Measurements from ENCODE around the gene EPB41. TPM values are rescaled to one million over a fixed set of nuclear protein-coding genes. Genes with fewer than 3 reads are reported as not detected.

The EPB41 gene
- total RNA-seq, 1 donor from 2014 or later, result 29.3 TPM

GRCh38 chr1:28888915-28889314, 25.5 kb upstream of the EPB41 start:
- no peak for DNase-seq (ENCODE audit: low spot score)
- intact Hi-C loops (cut with DNase I), result loop anchor here (1.0 to 5.0 kb wide), 2 partner anchors 94 to 293 kb away; partner anchors contain the start of gene SRSF4

GRCh38 chr1:28889357-28889756, 25.0 kb upstream of the EPB41 start:
- intact Hi-C loops (cut with DNase I), result loop anchor here (5.0 kb wide), 1 partner anchor 293 kb away; the partner anchor contains the start of gene SRSF4
- no peak for DNase-seq (ENCODE audit: low spot score)

GRCh38 chr1:28890435-28890834, 23.9 kb upstream of the EPB41 start:
- intact Hi-C loops (cut with DNase I), result no loop called here
- no peak for DNase-seq (ENCODE audit: low spot score)

- intact Hi-C loops (cut with DNase I), result no loop called here
- no peak for DNase-seq (ENCODE audit: low spot score)
Observed at GRCh38 chr1:28890836-28891235, 23.5 kb upstream of the EPB41 start.

- intact Hi-C loops (cut with DNase I), result no loop called here
- no peak for DNase-seq (ENCODE audit: low spot score)
Observed at GRCh38 chr1:28891256-28891655, 23.1 kb upstream of the EPB41 start.

GRCh38 chr1:28893403-28894102, 20.8 kb upstream of the EPB41 start:
- intact Hi-C loops (cut with DNase I), result no loop called here
- DNase-seq (ENCODE audit: low spot score), result no peak

GRCh38 chr1:28894785-28895184, 19.6 kb upstream of the EPB41 start:
- intact Hi-C loops (cut with DNase I), result no loop called here
- DNase-seq (ENCODE audit: low spot score), result no peak

GRCh38 chr1:28895896-28896608, 18.3 kb upstream of the EPB41 start:
- no peak for DNase-seq (ENCODE audit: low spot score)
- intact Hi-C loops (cut with DNase I), result no loop called here

- intact Hi-C loops (cut with DNase I), result no loop called here
- DNase-seq (ENCODE audit: low spot score), result no peak
Observed at GRCh38 chr1:28896609-28896986, 17.8 kb upstream of the EPB41 start.

- intact Hi-C loops (cut with DNase I), result no loop called here
- no peak for DNase-seq (ENCODE audit: low spot score)
Observed at GRCh38 chr1:28897789-28898188, 16.6 kb upstream of the EPB41 start.

- no peak for DNase-seq (ENCODE audit: low spot score)
- intact Hi-C loops (cut with DNase I), result no loop called here
Observed at GRCh38 chr1:28898405-28898881, 15.9 kb upstream of the EPB41 start.

- intact Hi-C loops (cut with DNase I), result no loop called here
- no peak for DNase-seq (ENCODE audit: low spot score)
Observed at GRCh38 chr1:28899267-28899666, 15.1 kb upstream of the EPB41 start.

GRCh38 chr1:28900562-28900961, 13.8 kb upstream of the EPB41 start:
- DNase-seq (ENCODE audit: low spot score), result no peak
- intact Hi-C loops (cut with DNase I), result no loop called here

- intact Hi-C loops (cut with DNase I), result no loop called here
- DNase-seq (ENCODE audit: low spot score), result no peak
Observed at GRCh38 chr1:28902738-28903137, 11.6 kb upstream of the EPB41 start.

- DNase-seq (ENCODE audit: low spot score), result no peak
- intact Hi-C loops (cut with DNase I), result no loop called here
Observed at GRCh38 chr1:28905921-28906666, 8.3 kb upstream of the EPB41 start.

- intact Hi-C loops (cut with DNase I), result no loop called here
- DNase-seq (ENCODE audit: low spot score), result no peak
Observed at GRCh38 chr1:28909198-28909597, 5.2 kb upstream of the EPB41 start.

- intact Hi-C loops (cut with DNase I), result no loop called here
- DNase-seq (ENCODE audit: low spot score), result no peak
Observed at GRCh38 chr1:28910379-28911115, 3.8 kb upstream of the EPB41 start.

GRCh38 chr1:28913786-28914227, 562 bp upstream of the EPB41 start:
- intact Hi-C loops (cut with DNase I), result no loop called here
- DNase-seq (ENCODE audit: low spot score), result no peak

GRCh38 chr1:28915031-28915895, 894 bp downstream of the EPB41 start:
- DNase-seq (ENCODE audit: low spot score), result no peak
- intact Hi-C loops (cut with DNase I), result no loop called here
